OCI-LY7 (cell line): ENCODE results near the gene TCF12. TPM values are rescaled to one million over a fixed set of nuclear protein-coding genes. Genes with fewer than 3 reads are reported as not detected.

Experiments
- BruUV-seq: library from RNA; stranded (reverse); fragments of 400-500 nt; replicated peaks from 2 replicates; lab custom pipeline; 2021; lab: Mats Ljungman, UMichigan
- CTCF ChIA-PET: fragments of 300-600 bp; sonication (Branson Sonifier 250); formaldehyde crosslinking; loops from one replicate; lab custom pipeline; 2022; ENCODE audit warnings: antibody characterized with exemption; ENCODE audit not compliant: unreplicated experiment; lab: Charles Lee
- POLR2A ChIA-PET: fragments of 300-600 bp; sonication (Branson Sonifier 250); formaldehyde crosslinking; loops from one replicate; lab custom pipeline; 2022; ENCODE audit warnings: antibody characterized with exemption; lab: Charles Lee
- DNase-seq: peaks from one replicate; pipeline ENCODE4 v3.0.0-alpha.2; 2015; ENCODE audit warnings: low spot score
- H2AFZ ChIP-seq: fragments of 200-600 bp; sonication (generic), shearing (Covaris generic); 2 replicates; pipeline ENCODE4 v1.6.1; 2014; ENCODE audit warnings: mild to moderate bottlenecking, antibody characterized with exemption, low read length, moderate library complexity
- H3K27ac ChIP-seq: fragments of 200-600 bp; sonication (generic); 2 replicates; pipeline ENCODE4 v1.5.1; 2014; ENCODE audit warnings: mixed run types, low read depth, mild to moderate bottlenecking, moderate library complexity, low read length, inconsistent platforms; ENCODE audit not compliant: poor library complexity, severe bottlenecking
- H3K36me3 ChIP-seq: fragments of 200-600 bp; sonication (generic); 2 replicates; pipeline ENCODE4 v1.6.1; 2014; ENCODE audit warnings: mild to moderate bottlenecking, antibody characterized with exemption, low read length, moderate library complexity, mixed read lengths; ENCODE audit not compliant: insufficient read depth
- H3K4me1 ChIP-seq: fragments of 200-600 bp; sonication (generic); 2 replicates; pipeline ENCODE4 v1.5.1; 2014; ENCODE audit warnings: mild to moderate bottlenecking, low read length; ENCODE audit not compliant: insufficient read depth, poor library complexity, severe bottlenecking
- H3K4me2 ChIP-seq: fragments of 200-600 bp; sonication (generic); 2 replicates; pipeline ENCODE4 v1.6.1; 2014; ENCODE audit warnings: mild to moderate bottlenecking, low read length
- H3K4me3 ChIP-seq: fragments of 200-600 bp; sonication (generic); 2 replicates; pipeline ENCODE4 v1.5.1; 2014; ENCODE audit warnings: mild to moderate bottlenecking, low read depth, low read length; ENCODE audit not compliant: poor library complexity, severe bottlenecking
- H3K79me2 ChIP-seq: fragments of 200-600 bp; sonication (generic); 2 replicates; pipeline ENCODE4 v1.6.1; 2016; ENCODE audit warnings: low read depth, mild to moderate bottlenecking, low read length, moderate library complexity, mixed read lengths; ENCODE audit not compliant: insufficient read depth
- H3K9me2 ChIP-seq: fragments of 200-600 bp; sonication (generic); 2 replicates; pipeline ENCODE4 v1.6.1; 2016; ENCODE audit warnings: mild to moderate bottlenecking, low read length, mixed read lengths; ENCODE audit not compliant: insufficient read depth
- H3K9me3 ChIP-seq: fragments of 200-600 bp; sonication (generic); 2 replicates; pipeline ENCODE4 v1.6.1; 2014; ENCODE audit warnings: mild to moderate bottlenecking, mixed run types, low read length, mixed read lengths
- H4K20me1 ChIP-seq: fragments of 200-600 bp; sonication (generic); 2 replicates; pipeline ENCODE4 v1.6.1; 2014; ENCODE audit warnings: mild to moderate bottlenecking, antibody characterized with exemption, low read length, moderate library complexity, mixed read lengths; ENCODE audit not compliant: insufficient read depth
- CTCF ChIP-seq: fragments of 200-600 bp; sonication (generic); conservative IDR thresholded peaks from 2 replicates; pipeline ENCODE4 v1.5.1; 2014; ENCODE audit warnings: mild to moderate bottlenecking, antibody characterized with exemption, low read length, moderate library complexity, mixed read lengths
- EZH2phosphoT487 ChIP-seq: fragments of 200-600 bp; sonication (generic); IDR thresholded peaks from 2 replicates; pipeline ENCODE4 v1.6.1; 2018; ENCODE audit warnings: low read depth, borderline replicate concordance, mild to moderate bottlenecking, mixed run types, antibody characterized with exemption, low read length, moderate library complexity, mixed read lengths
- intact Hi-C: fragments of 100-400 bp; cut with micrococcal nuclease; formaldehyde crosslinking; loops from one replicate; pipeline ENCODE4 v1.10.0; 2022; ENCODE audit not compliant: unreplicated experiment
- total RNA-seq, 2 experiments: library from RNA; depleted of rRNA in 1 of 2; stranded (reverse); fragments of >200 nt in 1 of 2; shearing (Covaris generic) in 1 of 2; gene quantifications; 2 replicates each; pipeline ENCODE4 v1.2.3, GENCODE V29; 2014 to 2022

Gene TCF12
- total RNA-seq, 2 experiments from 2014 or later: 51.6 to 139 TPM

- Histone ChIP-seq H3K36me3 (no peaks in the 10 kb centered on the region), H3K4me2 (no peak overlapping the region), H3K79me2 (peaks cover 25% of the 10 kb centered on the region; the same call in 1 of the 2 replicates), H4K20me1 (0 out of 2 replicates have a peak, but pooled peaks cover 13% of the 10 kb centered on the region), H3K27ac (no peak overlapping the region), H2AFZ (no peak overlapping the region), H3K9me2 (no peaks in the 10 kb centered on the region), H3K4me1 (no peaks in the 10 kb centered on the region), H3K4me3 (no peak overlapping the region), H3K9me3 (no peaks in the 10 kb centered on the region)
- POLR2A ChIA-PET: interaction anchor here (0.6 kb wide), 1 partner anchor 31 kb away, joined by 3 read pairs; no protein-coding TSS in a partner anchor
- CTCF ChIA-PET: no interaction called here
- BruUV-seq: no TSS peak
- no peak for DNase-seq
- TF ChIP-seq CTCF (no peak), EZH2phosphoT487 (no peak)
- intact Hi-C loops: no loop called here
Observed at GRCh38 chr15:56968256-56968655, 49.8 kb downstream of the TCF12 start.

GRCh38 chr15:56968821-56969220 lies 50.4 kb downstream of the TCF12 start:
- intact Hi-C loops: no loop called here
- Histone ChIP-seq H3K27ac (no peak overlapping the region), H3K4me2 (no peak overlapping the region), H3K36me3 (no peaks in the 10 kb centered on the region), H3K79me2 (peaks cover 26% of the 10 kb centered on the region; the same call in 1 of the 2 replicates), H3K9me2 (no peaks in the 10 kb centered on the region), H4K20me1 (peaks cover 18% of the 10 kb centered on the region; the same call in 1 of the 2 replicates), H2AFZ (no peak overlapping the region), H3K4me3 (no peak overlapping the region), H3K4me1 (no peaks in the 10 kb centered on the region), H3K9me3 (no peaks in the 10 kb centered on the region)
- BruUV-seq: no TSS peak
- DNase-seq: no peak
- ChIA-PET POLR2A (interaction anchor here (0.6 kb wide), 1 partner anchor 32 kb away, joined by 3 read pairs; no protein-coding TSS in a partner anchor), CTCF (no interaction called here)
- TF ChIP-seq EZH2phosphoT487 (no peak), CTCF (no peak)

- intact Hi-C loops: no loop called here
- peaks cover 22% of the 10 kb centered on the region; the same call in 1 of the 2 replicates for H4K20me1 ChIP-seq
Observed at GRCh38 chr15:56969265-56969895, 50.9 kb downstream of the TCF12 start.

More at GRCh38 chr15:56969265-56969895, 50.9 kb downstream of the TCF12 start:
- Histone ChIP-seq H3K9me3 (no peaks in the 10 kb centered on the region), H3K4me1 (no peaks in the 10 kb centered on the region), H3K79me2 (peaks cover 32% of the 10 kb centered on the region; the same call in 1 of the 2 replicates), H3K4me3 (no peak overlapping the region), H3K9me2 (no peaks in the 10 kb centered on the region), H2AFZ (no peak overlapping the region), H3K36me3 (no peaks in the 10 kb centered on the region), H3K27ac (no peak overlapping the region), H3K4me2 (no peak overlapping the region)
- ChIA-PET CTCF (no interaction called here), POLR2A (no interaction called here)
- no peak for DNase-seq
- BruUV-seq: no TSS peak
- TF ChIP-seq CTCF: no peak
- TF ChIP-seq EZH2phosphoT487: no peak
